Panc1 (cell line): ENCODE results near the gene PGLYRP3. TPM values are rescaled to one million over a fixed set of nuclear protein-coding genes. Genes with fewer than 3 reads are reported as not detected.

Source experiments
- ATAC-seq: fragments of 200-7000 bp; cut with Tn5 transposase; 2 replicates; pipeline ENCODE4 v1.9.1; 2020; ENCODE audit warnings: mild to moderate bottlenecking, moderate library complexity
- BruUV-seq: library from RNA; stranded (reverse); fragments of 400-500 nt; replicated peaks from 2 replicates; lab custom pipeline; 2021; lab: Mats Ljungman, UMichigan
- CTCF ChIA-PET: fragments of 300-600 bp; sonication (Branson Sonifier 250); formaldehyde crosslinking; loops from one replicate; lab custom pipeline; 2022; ENCODE audit warnings: antibody characterized with exemption; lab: Charles Lee
- POLR2A ChIA-PET: fragments of 300-600 bp; sonication (Branson Sonifier 250); formaldehyde crosslinking; loops from one replicate; lab custom pipeline; 2022; ENCODE audit warnings: antibody characterized with exemption; lab: Charles Lee
- DNase-seq: peaks from one replicate; pipeline ENCODE4 v3.0.0-alpha.2; 2010; ENCODE audit warnings: low read depth, low spot score
- H3K27ac ChIP-seq: 2 replicates; pipeline ENCODE4 v1.5.1; 2011; ENCODE audit warnings: mild to moderate bottlenecking, low read length, inconsistent platforms
- H3K27me3 ChIP-seq: fragments of 200-500 bp; sonication (Bioruptor generic); 2 replicates; pipeline ENCODE4 v1.6.0; 2014; ENCODE audit warnings: low read length, inconsistent platforms; ENCODE audit not compliant: control insufficient read depth, insufficient read depth
- H3K36me3 ChIP-seq: fragments of 200-500 bp; sonication (Bioruptor generic); 2 replicates; pipeline ENCODE4 v1.5.1; 2014; ENCODE audit warnings: inconsistent platforms, mild to moderate bottlenecking, low read length, moderate library complexity; ENCODE audit not compliant: control insufficient read depth, insufficient read depth
- H3K4me1 ChIP-seq: 2 replicates; pipeline ENCODE4 v1.5.1; 2011; ENCODE audit warnings: inconsistent platforms, mild to moderate bottlenecking, low read length, moderate library complexity; ENCODE audit not compliant: control insufficient read depth, insufficient read depth
- H3K4me3 ChIP-seq, 2 experiments: 2 replicates each; pipeline ENCODE4 v1.5.1; 2011 to 2012; ENCODE audit warnings: low read depth in 2 of 2, low read length in 2 of 2, mild to moderate bottlenecking in 2 of 2, inconsistent platforms in 1 of 2, moderate library complexity in 1 of 2
- H3K9me3 ChIP-seq: fragments of 200-500 bp; sonication (Bioruptor generic); 2 replicates; pipeline ENCODE4 v1.5.1; 2014; ENCODE audit warnings: low read depth, mild to moderate bottlenecking, inconsistent platforms, low read length, moderate library complexity; ENCODE audit not compliant: control insufficient read depth, insufficient read depth
- CTCF ChIP-seq: fragments of 450-650 bp; IDR thresholded peaks from 2 replicates; pipeline ENCODE4 v1.5.1; 2017; ENCODE audit warnings: mild to moderate bottlenecking
- POLR2AphosphoS5 ChIP-seq: IDR thresholded peaks from 2 replicates; pipeline ENCODE4 v1.6.1; 2012; ENCODE audit warnings: mild to moderate bottlenecking, low read depth, low read length, moderate library complexity
- REST ChIP-seq, 2 experiments: IDR thresholded peaks; 2 replicates each; pipeline ENCODE4 v1.6.1; 2011 to 2012; ENCODE audit warnings: low read depth in 2 of 2, control low read depth in 1 of 2, low read length in 1 of 2, mild to moderate bottlenecking in 1 of 2, moderate library complexity in 1 of 2; ENCODE audit not compliant: insufficient read depth in 1 of 2
- SIN3A ChIP-seq: IDR thresholded peaks from 2 replicates; pipeline ENCODE4 v1.6.1; 2012; ENCODE audit warnings: low read depth, mild to moderate bottlenecking, low read length, moderate library complexity, borderline replicate concordance; ENCODE audit not compliant: insufficient read depth
- TCF7L2 ChIP-seq: IDR thresholded peaks from 2 replicates; pipeline ENCODE4 v1.6.1; 2011; ENCODE audit warnings: mild to moderate bottlenecking, low read depth, low read length, inconsistent platforms
- in situ Hi-C: cut with HindIII; loops from 2 replicates; pipeline ENCODE4 v1.10.0; 2016; ENCODE audit warnings: low sequenced_read_pairs, low pct_unique_long_range_greater_than_20kb
- intact Hi-C: fragments of 100-400 bp; cut with micrococcal nuclease; formaldehyde crosslinking; loops from one replicate; pipeline ENCODE4 v1.10.0; 2022; ENCODE audit not compliant: unreplicated experiment
- total RNA-seq: library from RNA; stranded (reverse); gene quantifications from one replicate; pipeline ENCODE4 v1.2.1, GENCODE V29; 2021; ENCODE audit not compliant: unreplicated experiment

Gene PGLYRP3
- total RNA-seq, 1 experiment from 2014 or later, result not detected

- in situ Hi-C loops (loop anchor here (25.0 kb wide), 1 partner anchor 252 kb away; the partner anchor contains the start of genes S100A14 and S100A16), intact Hi-C loops (no loop called here)
- TF ChIP-seq REST (IDR thresholded peaks at IDR 0.05; ENCODE audit: insufficient read depth in 1 of 2, low read depth in 2 of 2, low read length in 1 of 2), result no peak
- no peak for TF ChIP-seq SIN3A
- no peak for TF ChIP-seq POLR2AphosphoS5
- no peak for TF ChIP-seq CTCF
- no peak for TF ChIP-seq TCF7L2
- H3K4me1 ChIP-seq, result no peaks in the 10 kb centered on the region
- H3K4me3 ChIP-seq, result no peak overlapping the region
- DNase-seq, result no peak
- ATAC-seq, result no peak
- BruUV-seq, result no TSS peak
- no peaks in the 10 kb centered on the region for H3K36me3 ChIP-seq
- no peak overlapping the region for H3K27ac ChIP-seq
- no peaks in the 10 kb centered on the region for H3K9me3 ChIP-seq
- ChIA-PET POLR2A (no interaction called here), CTCF (no interaction called here)
- H3K27me3 ChIP-seq, result no peaks in the 10 kb centered on the region; the same call in 1 of the 2 replicates
Observed at GRCh38 chr1:153360190-153360589, 47.4 kb upstream of the PGLYRP3 start.

GRCh38 chr1:153359241-153359640 is 46.5 kb upstream of the PGLYRP3 start:
- POLR2A ChIA-PET, result no interaction called here
- intact Hi-C loops, result no loop called here
- BruUV-seq, result no TSS peak
- Histone ChIP-seq H3K9me3 (no peaks in the 10 kb centered on the region), H3K4me1 (no peaks in the 10 kb centered on the region), H3K4me3 (no peak overlapping the region), H3K27ac (no peak overlapping the region), H3K36me3 (no peaks in the 10 kb centered on the region), H3K27me3 (no peaks in the 10 kb centered on the region; the same call in 1 of the 2 replicates)
- no peak for TF ChIP-seq POLR2AphosphoS5
- no peak for TF ChIP-seq CTCF
- TF ChIP-seq REST (IDR thresholded peaks at IDR 0.05; ENCODE audit: insufficient read depth in 1 of 2, low read depth in 2 of 2, low read length in 1 of 2), result no peak
- TF ChIP-seq TCF7L2, result no peak
- no peak for TF ChIP-seq SIN3A
- in situ Hi-C loops, result loop anchor here (10.0 to 25.0 kb wide), 2 partner anchors 136 to 253 kb away; partner anchors contain the start of genes S100A14 and S100A16
- CTCF ChIA-PET, result no interaction called here
- no peak for ATAC-seq
- DNase-seq, result no peak
